Esophagus squamous epithelium (tissue), 4 donors: ENCODE data around the gene MARCHF2.

ENCODE experiments used
- POLR2A ChIP-seq, 4 donors: fragments of 450-650 bp; IDR thresholded peaks; one replicate each; pipeline ENCODE4 v1.6.1; 2017; ENCODE audit warnings: antibody characterized with exemption in 4 of 4, mild to moderate bottlenecking in 4 of 4, moderate library complexity in 3 of 4
- TF ChIP-seq, protein P1 (sequence below), 6 experiments: fragments of 450-650 bp in 4 of 6; fragments of 200-600 bp in 2 of 6; sonication (generic) in 2 of 6; IDR thresholded peaks; one replicate each; pipeline ENCODE4 v1.5.1; 2016 to 2019; ENCODE audit warnings: antibody characterized with exemption in 6 of 6, mild to moderate bottlenecking in 4 of 6, moderate library complexity in 4 of 6

DNA sequence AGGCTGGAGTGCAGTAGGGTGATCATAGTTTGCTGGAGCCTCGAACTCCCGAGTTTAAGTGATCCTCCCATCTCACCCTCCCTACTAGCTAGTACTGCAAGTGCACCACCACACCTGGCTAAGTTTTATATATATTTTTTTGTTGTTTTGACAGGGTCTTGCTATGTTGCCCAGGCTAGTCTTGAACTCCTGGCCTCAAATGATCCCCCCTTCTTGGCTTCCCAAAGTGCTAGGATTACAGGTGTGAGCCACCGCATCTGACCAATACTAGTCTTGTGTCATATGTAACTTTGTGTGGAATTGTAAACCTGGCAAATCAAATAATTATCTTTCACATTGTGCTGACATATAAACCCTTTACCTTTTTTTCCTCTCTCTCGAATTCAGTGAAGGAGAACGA, 41.9 kb downstream of the MARCHF2 start:
- TF ChIP-seq, protein P1, sequence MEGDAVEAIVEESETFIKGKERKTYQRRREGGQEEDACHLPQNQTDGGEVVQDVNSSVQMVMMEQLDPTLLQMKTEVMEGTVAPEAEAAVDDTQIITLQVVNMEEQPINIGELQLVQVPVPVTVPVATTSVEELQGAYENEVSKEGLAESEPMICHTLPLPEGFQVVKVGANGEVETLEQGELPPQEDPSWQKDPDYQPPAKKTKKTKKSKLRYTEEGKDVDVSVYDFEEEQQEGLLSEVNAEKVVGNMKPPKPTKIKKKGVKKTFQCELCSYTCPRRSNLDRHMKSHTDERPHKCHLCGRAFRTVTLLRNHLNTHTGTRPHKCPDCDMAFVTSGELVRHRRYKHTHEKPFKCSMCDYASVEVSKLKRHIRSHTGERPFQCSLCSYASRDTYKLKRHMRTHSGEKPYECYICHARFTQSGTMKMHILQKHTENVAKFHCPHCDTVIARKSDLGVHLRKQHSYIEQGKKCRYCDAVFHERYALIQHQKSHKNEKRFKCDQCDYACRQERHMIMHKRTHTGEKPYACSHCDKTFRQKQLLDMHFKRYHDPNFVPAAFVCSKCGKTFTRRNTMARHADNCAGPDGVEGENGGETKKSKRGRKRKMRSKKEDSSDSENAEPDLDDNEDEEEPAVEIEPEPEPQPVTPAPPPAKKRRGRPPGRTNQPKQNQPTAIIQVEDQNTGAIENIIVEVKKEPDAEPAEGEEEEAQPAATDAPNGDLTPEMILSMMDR (IDR thresholded peaks at IDR 0.05), result no peak
- TF ChIP-seq POLR2A (IDR thresholded peaks at IDR 0.05), result no peak
